Measurements from ENCODE around the gene PIK3R6. TPM values are rescaled to one million over a fixed set of nuclear protein-coding genes. Genes with fewer than 3 reads are reported as not detected.

PIK3R6 gene
- total RNA-seq, 3 donors from 2014 or later (not counting 1 experiment from before 2014, with no cell fraction given), result 0.84 to 6.3 (median 1.4) TPM

DNA sequence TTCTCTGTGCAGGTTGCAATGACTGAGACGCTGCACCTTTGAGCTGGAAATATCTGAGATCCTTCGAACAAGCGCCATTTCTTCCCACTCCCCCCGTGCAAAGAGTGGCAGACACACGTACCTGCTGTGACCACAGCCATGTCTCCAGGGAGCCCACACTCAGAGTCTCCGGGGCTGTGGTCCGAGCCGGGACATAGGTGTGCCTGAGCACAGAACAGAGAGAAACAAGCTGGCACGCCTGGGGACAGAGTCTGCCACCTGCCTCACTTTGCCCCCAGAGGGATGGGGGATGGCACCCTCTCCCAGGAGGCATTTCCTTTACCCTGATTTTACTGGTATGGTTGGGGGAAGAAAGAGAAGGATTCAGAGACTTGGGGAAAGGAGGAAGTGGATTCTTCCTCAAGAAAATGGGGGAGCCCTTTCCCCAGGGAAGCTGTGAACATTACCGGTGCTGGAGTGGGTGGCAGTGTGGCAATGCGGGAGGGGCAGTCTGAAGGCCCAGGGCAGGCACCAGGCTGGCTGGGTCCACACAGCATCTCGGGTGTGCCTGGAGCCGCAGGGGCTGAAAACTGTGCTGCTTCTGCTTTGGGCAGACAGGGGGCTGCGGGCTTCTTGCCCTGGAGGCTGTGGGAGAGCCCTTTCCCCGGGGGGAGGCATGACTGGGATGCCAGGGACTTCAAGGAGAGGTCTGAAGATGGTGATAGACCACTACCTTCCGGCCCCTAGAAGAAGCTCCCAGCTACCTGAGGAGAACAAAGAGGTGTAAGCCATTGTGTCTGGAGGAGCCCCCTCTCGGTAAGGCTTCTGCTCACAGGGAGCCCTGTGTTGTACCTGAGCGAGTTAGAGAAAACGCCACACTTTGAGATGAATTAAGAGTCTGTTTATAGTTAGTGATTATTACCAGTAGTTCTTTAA lies 6.6 kb upstream of the PIK3R6 start:
- peak overlapping the region; percentile 36 to 63 for H3K27ac Mint-ChIP-seq
- intact Hi-C loops (cut with micrococcal nuclease), result no loop called here
- peaks cover 19% of the 10 kb centered on the region for H3K36me3 Mint-ChIP-seq
- WGBS (ENCODE audit: insufficient coverage), result 84% methylated on average over 19 of the region's 19 CpGs
- no peaks in the 10 kb centered on the region for H3K9me3 Mint-ChIP-seq
- TF ChIP-seq, protein P1, sequence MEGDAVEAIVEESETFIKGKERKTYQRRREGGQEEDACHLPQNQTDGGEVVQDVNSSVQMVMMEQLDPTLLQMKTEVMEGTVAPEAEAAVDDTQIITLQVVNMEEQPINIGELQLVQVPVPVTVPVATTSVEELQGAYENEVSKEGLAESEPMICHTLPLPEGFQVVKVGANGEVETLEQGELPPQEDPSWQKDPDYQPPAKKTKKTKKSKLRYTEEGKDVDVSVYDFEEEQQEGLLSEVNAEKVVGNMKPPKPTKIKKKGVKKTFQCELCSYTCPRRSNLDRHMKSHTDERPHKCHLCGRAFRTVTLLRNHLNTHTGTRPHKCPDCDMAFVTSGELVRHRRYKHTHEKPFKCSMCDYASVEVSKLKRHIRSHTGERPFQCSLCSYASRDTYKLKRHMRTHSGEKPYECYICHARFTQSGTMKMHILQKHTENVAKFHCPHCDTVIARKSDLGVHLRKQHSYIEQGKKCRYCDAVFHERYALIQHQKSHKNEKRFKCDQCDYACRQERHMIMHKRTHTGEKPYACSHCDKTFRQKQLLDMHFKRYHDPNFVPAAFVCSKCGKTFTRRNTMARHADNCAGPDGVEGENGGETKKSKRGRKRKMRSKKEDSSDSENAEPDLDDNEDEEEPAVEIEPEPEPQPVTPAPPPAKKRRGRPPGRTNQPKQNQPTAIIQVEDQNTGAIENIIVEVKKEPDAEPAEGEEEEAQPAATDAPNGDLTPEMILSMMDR (IDR thresholded peaks at IDR 0.05), result no peak
- H3K27ac ChIP-seq (ENCODE audit: low read length), result no peak overlapping the region
- H3K9me3 ChIP-seq (ENCODE audit: control insufficient read depth, insufficient read depth, low read length), result no peaks in the 10 kb centered on the region
- no peak overlapping the region for H3K4me3 Mint-ChIP-seq
- no peak for DNase-seq
- H3K27me3 Mint-ChIP-seq (ENCODE audit: low read depth in 2 of 2), result no peaks in the 10 kb centered on the region
- H3K4me3 ChIP-seq (ENCODE audit: low read length), result no peak overlapping the region
- peaks cover 20% of the 10 kb centered on the region for H3K4me1 ChIP-seq (ENCODE audit: control insufficient read depth, insufficient read depth, low read length)
- peaks cover 0 to 21% of the 10 kb centered on the region in 2 donors for H3K4me1 Mint-ChIP-seq
- peak in 1 of 3 donors; percentile 4 for ATAC-seq
- H3K27me3 ChIP-seq (ENCODE audit: control insufficient read depth, insufficient read depth, low read length), result no peaks in the 10 kb centered on the region
- H3K36me3 ChIP-seq (ENCODE audit: control insufficient read depth, insufficient read depth, low read length), result peaks cover 17% of the 10 kb centered on the region

DNA sequence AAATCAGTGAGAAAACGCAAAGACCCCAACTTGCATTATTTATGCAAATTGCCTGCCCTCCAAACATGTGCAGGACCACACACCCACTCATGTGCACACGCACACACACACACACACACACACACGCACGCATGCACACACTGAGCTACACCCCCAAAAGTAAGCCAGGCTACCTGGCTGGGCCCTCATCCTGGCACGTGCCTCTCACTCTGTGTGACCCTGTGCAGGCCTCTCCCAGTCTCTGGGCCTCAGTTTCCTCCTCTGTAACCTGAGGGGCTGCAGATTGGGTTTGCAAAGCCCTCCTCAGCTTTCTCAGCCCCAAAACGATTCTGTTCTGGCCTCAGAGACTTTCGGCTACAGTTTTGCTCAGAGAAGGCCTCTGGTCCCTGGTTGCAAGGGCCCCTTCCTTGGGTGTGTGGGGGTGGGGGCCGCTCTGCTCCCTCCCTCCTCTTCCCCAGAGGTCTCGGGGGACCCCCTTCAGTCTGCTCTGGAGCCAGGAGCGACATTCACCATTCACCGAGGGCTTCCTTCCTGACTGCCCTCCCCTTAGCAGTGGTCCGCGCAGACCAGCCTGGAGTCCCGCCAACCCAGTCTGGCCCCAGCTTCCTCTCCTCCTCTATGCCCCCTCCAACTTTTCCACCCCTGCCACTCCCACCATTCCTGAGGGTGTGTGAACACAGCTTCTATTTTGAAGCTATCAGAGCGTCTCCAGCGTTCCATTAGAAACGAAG lies 5.4 kb upstream of the PIK3R6 start:
- no peaks in the 10 kb centered on the region for H3K27me3 ChIP-seq (ENCODE audit: control insufficient read depth, insufficient read depth, low read length)
- DNase-seq (no peak), ATAC-seq (no peak)
- no peaks in the 10 kb centered on the region for H3K9me3 ChIP-seq (ENCODE audit: control insufficient read depth, insufficient read depth, low read length)
- TF ChIP-seq, protein P1 (IDR thresholded peaks at IDR 0.05), result no peak
- Mint-ChIP-seq H3K27me3 (ENCODE audit: low read depth in 2 of 2) (no peaks in the 10 kb centered on the region), H3K27ac (peak overlapping the region in 1 of 2 donors; percentile 36), H3K9me3 (no peaks in the 10 kb centered on the region), H3K4me1 (peaks cover 8 to 33% of the 10 kb centered on the region in 2 donors), H3K36me3 (peaks cover 8% of the 10 kb centered on the region), H3K4me3 (no peak overlapping the region)
- WGBS (ENCODE audit: insufficient coverage), result 58% methylated on average over 15 of the region's 17 CpGs
- H3K4me1 ChIP-seq (ENCODE audit: control insufficient read depth, insufficient read depth, low read length), result peaks cover 31% of the 10 kb centered on the region
- no peak overlapping the region for H3K4me3 ChIP-seq (ENCODE audit: low read length)
- H3K27ac ChIP-seq (ENCODE audit: low read length), result no peak overlapping the region
- intact Hi-C loops (cut with micrococcal nuclease), result no loop called here
- peaks cover 7% of the 10 kb centered on the region for H3K36me3 ChIP-seq (ENCODE audit: control insufficient read depth, insufficient read depth, low read length)

DNA sequence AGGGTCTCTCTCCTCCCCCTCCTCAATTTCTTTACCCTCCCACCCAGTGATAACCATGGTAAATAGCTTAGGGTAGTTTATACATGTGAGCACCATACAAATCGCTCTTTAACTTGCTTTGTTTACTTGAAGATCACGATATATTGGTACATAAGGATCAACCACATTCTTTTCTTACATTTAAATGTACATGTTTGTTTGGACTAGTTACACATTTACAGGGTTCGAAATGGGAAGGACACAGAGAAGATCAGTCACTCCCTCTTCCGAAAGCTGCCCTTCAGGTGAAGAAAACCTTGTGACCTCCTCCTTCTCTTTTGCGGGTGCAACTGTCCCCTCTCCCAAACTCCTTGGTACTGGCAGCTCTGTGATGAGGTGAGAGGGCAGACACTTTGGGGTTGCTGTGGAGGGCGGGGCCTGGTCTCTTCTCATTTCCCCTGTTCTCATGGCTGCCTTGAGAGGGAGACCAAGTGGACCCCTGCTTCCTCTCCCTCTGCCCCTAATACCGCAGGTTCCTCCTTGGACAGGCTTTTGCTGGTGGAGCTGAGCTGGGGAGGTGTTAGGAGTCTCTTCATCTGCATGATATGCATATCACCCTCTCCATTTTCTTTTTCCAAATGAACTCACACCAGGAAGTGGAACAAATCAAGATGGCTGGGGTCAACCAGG lies 4.7 kb upstream of the PIK3R6 start:
- TF ChIP-seq, protein P1 (IDR thresholded peaks at IDR 0.05), result no peak
- H3K9me3 Mint-ChIP-seq, result no peaks in the 10 kb centered on the region
- no peak for DNase-seq
- H3K9me3 ChIP-seq (ENCODE audit: control insufficient read depth, insufficient read depth, low read length), result no peaks in the 10 kb centered on the region
- H3K4me1 Mint-ChIP-seq, result peaks cover 15 to 40% of the 10 kb centered on the region in 2 donors
- no peak overlapping the region for H3K4me3 Mint-ChIP-seq
- H3K27me3 Mint-ChIP-seq (ENCODE audit: low read depth in 2 of 2), result no peaks in the 10 kb centered on the region
- no peak overlapping the region for H3K27ac Mint-ChIP-seq
- peaks cover 38% of the 10 kb centered on the region for H3K4me1 ChIP-seq (ENCODE audit: control insufficient read depth, insufficient read depth, low read length)
- no peaks in the 10 kb centered on the region for H3K27me3 ChIP-seq (ENCODE audit: control insufficient read depth, insufficient read depth, low read length)
- H3K36me3 ChIP-seq (ENCODE audit: control insufficient read depth, insufficient read depth, low read length), result peaks cover 2% of the 10 kb centered on the region
- no peak overlapping the region for H3K27ac ChIP-seq (ENCODE audit: low read length)
- ATAC-seq, result no peak
- intact Hi-C loops (cut with micrococcal nuclease), result no loop called here
- H3K36me3 Mint-ChIP-seq, result peaks cover 1% of the 10 kb centered on the region
- 100% methylated on average over 2 of the region's 7 CpGs for WGBS (ENCODE audit: insufficient coverage)
- H3K4me3 ChIP-seq (ENCODE audit: low read length), result no peak overlapping the region

All from natural killer cell (primary cell).